Bronchus fibroblast of lung (primary cell): ENCODE data around the gene CSTA. TPM values are rescaled to one million over a fixed set of nuclear protein-coding genes. Genes with fewer than 3 reads are reported as not detected.

Source experiments
- total RNA-seq: library from RNA; depleted of rRNA; stranded (reverse); fragments of >200 nt; gene quantifications from 2 replicates; pipeline ENCODE4 v1.2.3, GENCODE V29; 2015

The CSTA gene, protein sequence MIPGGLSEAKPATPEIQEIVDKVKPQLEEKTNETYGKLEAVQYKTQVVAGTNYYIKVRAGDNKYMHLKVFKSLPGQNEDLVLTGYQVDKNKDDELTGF
- 1.0 TPM in 1 of 2 replicates, not detected in the other for total RNA-seq

DNA sequence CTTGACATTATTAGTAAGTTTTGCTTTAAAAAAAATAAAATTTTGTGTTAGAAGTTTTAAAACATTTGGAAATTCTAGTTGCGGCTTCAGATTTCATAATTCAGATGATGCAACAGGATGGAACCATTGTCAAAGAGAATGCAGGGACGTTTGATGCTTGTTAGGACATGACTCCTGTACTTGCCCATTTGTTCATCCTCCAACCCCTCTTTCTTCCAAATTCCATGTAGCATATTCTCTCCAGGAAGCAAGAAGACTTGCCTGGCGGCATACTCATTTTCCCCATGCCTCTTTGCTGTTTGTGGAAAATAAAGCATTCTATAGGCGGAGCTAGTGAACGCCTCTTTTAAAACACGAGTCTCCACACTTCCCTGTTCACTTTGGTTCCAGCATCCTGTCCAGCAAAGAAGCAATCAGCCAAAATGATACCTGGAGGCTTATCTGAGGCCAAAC is at the start of gene CSTA:
TSS of gene CSTA (plus strand) at position 378 of the 453 bp plus-strand sequence. CDS start at position 423, 45 bp downstream.

DNA sequence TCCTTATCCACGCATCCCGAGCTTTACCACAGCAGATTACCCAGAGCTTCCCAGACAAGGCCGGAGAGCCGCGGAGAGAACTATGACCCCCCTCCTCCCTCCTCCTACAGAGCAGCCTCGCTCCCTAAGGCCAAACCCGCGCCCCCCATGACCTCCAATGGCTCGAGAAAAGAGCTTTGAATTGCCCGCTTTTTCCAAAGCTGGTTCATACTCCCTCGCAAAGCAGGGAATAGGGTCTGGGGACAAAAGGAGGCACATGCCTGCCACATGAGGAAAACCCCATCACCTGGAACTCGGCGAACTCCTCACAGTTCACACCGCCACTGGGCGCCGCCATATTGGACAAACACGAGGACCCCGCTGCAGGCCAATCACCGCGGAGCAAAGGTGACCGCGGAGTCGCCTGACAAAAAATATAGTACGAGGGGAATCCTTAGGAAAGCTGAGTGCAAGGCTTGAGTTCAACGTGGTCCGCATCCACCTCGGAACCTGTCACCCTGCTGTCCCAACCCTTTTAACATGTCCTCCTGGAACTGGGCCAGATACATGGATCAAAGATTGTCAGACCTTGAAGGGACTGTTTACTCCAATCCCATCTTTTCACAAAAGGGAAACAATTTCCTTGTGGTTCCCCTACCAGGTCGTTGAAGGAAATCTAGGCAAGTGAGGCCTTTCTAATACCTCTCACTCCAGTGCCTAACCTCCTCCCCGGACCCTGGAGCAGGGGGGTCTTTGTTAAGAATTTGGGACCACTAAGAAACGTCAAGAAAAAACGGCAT is 58.0 kb downstream of the CSTA start, which contains the start of gene MIX23:
TSS of gene MIX23 (minus strand) at position 344 of the 779 bp plus-strand sequence. CDS start at position 337, 7 bp downstream.

DNA sequence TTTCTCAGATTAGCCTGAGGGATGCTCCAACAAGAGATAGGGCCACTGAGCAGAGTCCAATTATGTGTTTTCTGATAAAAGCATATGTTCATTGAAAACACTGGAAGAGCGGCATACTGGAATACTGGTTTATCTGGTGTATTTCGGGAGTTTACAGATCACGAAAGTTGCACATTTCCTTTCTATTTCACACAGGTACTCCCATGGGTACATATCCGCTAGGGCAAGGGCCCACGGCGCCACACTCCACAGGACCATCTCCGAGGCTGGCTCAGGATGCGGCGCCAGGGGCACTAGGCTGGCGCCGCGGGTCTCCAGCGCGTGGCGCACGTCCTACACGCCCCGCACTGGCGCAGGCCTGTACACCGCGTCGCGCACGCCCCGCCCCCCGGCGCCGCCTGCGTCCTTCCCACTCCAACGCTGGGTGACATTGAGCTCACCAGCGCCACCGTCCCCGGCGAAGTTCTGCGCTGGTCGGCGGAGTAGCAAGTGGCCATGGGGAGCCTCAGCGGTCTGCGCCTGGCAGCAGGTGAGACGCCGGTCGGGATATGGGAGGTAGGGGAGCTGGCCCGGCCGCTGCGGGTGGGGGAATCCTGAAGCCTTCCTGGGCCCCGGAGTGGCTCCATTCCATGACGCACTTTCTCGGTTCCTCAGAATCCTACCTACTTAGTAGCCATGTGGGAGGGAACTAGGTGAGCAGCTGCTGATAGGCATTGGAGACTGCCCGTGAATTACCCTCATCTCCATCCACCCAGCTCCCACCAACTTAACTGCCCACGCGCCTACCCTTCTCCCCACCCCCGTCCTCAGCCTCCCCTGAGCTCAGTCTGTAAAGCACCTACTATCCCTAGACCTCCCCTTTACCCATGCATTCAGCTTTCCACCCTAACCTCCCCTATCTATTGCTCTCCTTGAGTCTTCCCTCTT is 59.0 kb downstream of the CSTA start, which contains the start of gene FAM162A:
TSS of gene FAM162A (plus strand) at position 412 of the 927 bp plus-strand sequence. CDS start at position 496, 84 bp downstream.

Other genes with a start within 250 kb of the CSTA start
- gene CASR, start 141.6 kb upstream of the CSTA start, total RNA-seq = not detected in 2 replicates
- 29.4 and 33.6 TPM in 2 replicates for gene MIX23, start 58.0 kb downstream of the CSTA start, total RNA-seq
- gene FAM162A, start 58.9 kb downstream of the CSTA start, total RNA-seq = 15.3 and 15.5 TPM in 2 replicates
- gene WDR5B, start 90.8 kb downstream of the CSTA start, total RNA-seq = 3.7 and 5.9 TPM in 2 replicates
- gene KPNA1, start 189.7 kb downstream of the CSTA start, total RNA-seq = 19.5 and 24.1 TPM in 2 replicates
- 8.9 and 9.8 TPM in 2 replicates for gene PARP9, start 239.1 kb downstream of the CSTA start, total RNA-seq
- 11.1 and 12.6 TPM in 2 replicates for gene DTX3L, start 239.1 kb downstream of the CSTA start, total RNA-seq